WTC11 (cell line): ENCODE data around the gene ITPKB.

Source experiments
- ATF3 ChIP-seq: sonication (generic); formaldehyde crosslinking; conservative IDR thresholded peaks from 2 replicates; pipeline ENCODE4 v1.8.1; 2022; ENCODE audit warnings: mild to moderate bottlenecking, missing genetic modification reagents
- CREM ChIP-seq: sonication (generic); formaldehyde crosslinking; IDR thresholded peaks from 2 replicates; pipeline ENCODE4 v1.8.1; 2022; ENCODE audit warnings: mild to moderate bottlenecking, missing genetic modification reagents, moderate library complexity
- CTCF ChIP-seq: fragments of 200-600 bp; IDR thresholded peaks from 2 replicates; pipeline ENCODE4 v1.8.0; 2022; ENCODE audit warnings: antibody characterized with exemption
- KAT7 ChIP-seq: sonication (generic); formaldehyde crosslinking; IDR thresholded peaks from 2 replicates; pipeline ENCODE4 v1.8.1; 2023; ENCODE audit warnings: missing genetic modification reagents, mild to moderate bottlenecking, borderline replicate concordance
- MAX ChIP-seq: sonication (generic); formaldehyde crosslinking; IDR thresholded peaks from 2 replicates; pipeline ENCODE4 v1.8.0; 2022; ENCODE audit warnings: mild to moderate bottlenecking, missing genetic modification reagents
- PRDM15 ChIP-seq: sonication (generic); formaldehyde crosslinking; IDR thresholded peaks from 2 replicates; pipeline ENCODE4 v1.8.0; 2022; ENCODE audit warnings: missing genetic modification reagents
- USF1 ChIP-seq: sonication (generic); formaldehyde crosslinking; IDR thresholded peaks from 2 replicates; pipeline ENCODE4 v1.8.0; 2022; ENCODE audit warnings: mild to moderate bottlenecking, missing genetic modification reagents
- ZNF232 ChIP-seq: sonication (generic); formaldehyde crosslinking; IDR thresholded peaks from 2 replicates; pipeline ENCODE4 v1.8.0; 2022; ENCODE audit warnings: mild to moderate bottlenecking, missing genetic modification reagents

GRCh38 chr1:226739696-226740065, 599 bp upstream of the ITPKB start:
- TF ChIP-seq ZNF232 (CRISPR knock-in tag), result no peak
- no peak for TF ChIP-seq CREM
- no peak for TF ChIP-seq CTCF
- no peak for TF ChIP-seq MAX (CRISPR knock-in tag)
- TF ChIP-seq ATF3 (CRISPR knock-in tag), result no peak
- TF ChIP-seq KAT7 (CRISPR knock-in tag), result no peak
- TF ChIP-seq USF1 (CRISPR knock-in tag), result no peak
- no peak for TF ChIP-seq PRDM15
